Activated CD4-positive, alpha-beta T cell treated with anti-CD3 and anti-CD28 coated beads, Interleukin-2, amount 50 U/mL, for 16 hours (primary cell): ENCODE data around the gene LAIR1.
"Not testable (repeated sequence)": the region's sequence is repeated elsewhere in the genome, so short reads cannot be mapped to it uniquely, and the experiment has no call there.

Experiments
- DNase-seq: peaks from one replicate; pipeline ENCODE4 v3.0.0-alpha.2; 2020

Gene LAIR1, protein sequence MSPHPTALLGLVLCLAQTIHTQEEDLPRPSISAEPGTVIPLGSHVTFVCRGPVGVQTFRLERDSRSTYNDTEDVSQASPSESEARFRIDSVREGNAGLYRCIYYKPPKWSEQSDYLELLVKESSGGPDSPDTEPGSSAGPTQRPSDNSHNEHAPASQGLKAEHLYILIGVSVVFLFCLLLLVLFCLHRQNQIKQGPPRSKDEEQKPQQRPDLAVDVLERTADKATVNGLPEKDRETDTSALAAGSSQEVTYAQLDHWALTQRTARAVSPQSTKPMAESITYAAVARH

GRCh38 chr19:54364775-54365257 lies at the start of gene LAIR1:
Gene LAIR1, minus strand, starts transcription at chr19:54364931. Its CDS starts 127 bp downstream, at chr19:54364804.
- DNase-seq: no peak

DNA sequence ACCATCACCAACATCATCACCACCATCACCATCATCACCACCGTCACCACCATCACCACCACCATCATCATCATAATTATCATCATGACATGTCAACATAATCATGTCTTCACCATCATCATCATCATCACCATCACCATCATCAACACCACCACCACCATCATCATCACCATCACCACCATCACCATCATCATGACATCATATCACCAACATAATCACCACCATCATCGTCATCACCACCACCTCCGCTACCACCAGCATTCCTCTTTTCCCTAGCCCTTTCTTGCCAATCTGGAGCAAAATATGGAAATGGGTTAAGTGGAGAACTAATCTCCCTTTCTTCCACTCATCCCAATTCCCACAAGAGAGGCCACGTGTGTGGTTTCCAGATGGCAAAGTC lies 49.4 kb upstream of the LAIR1 start:
- DNase-seq: no peak

DNA sequence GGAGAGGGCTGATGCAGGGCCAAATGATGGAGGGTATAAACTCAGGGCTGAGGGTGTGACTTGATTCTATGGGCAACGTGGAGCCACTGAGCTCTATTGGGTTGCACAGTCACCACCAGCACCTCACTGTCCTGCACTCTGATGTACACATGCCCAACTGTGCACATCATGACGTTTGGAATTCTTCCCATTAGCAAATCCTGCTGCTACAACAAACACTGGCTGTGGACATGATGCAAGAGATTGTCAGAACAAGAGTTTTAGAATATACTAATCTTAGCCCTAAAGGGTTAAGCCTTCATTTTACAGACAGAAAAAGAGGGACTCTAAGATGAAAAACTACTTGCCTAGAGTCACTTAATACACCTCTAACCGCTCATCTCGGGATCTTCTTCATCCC lies 48.1 kb upstream of the LAIR1 start:
- DNase-seq: no peak

DNA sequence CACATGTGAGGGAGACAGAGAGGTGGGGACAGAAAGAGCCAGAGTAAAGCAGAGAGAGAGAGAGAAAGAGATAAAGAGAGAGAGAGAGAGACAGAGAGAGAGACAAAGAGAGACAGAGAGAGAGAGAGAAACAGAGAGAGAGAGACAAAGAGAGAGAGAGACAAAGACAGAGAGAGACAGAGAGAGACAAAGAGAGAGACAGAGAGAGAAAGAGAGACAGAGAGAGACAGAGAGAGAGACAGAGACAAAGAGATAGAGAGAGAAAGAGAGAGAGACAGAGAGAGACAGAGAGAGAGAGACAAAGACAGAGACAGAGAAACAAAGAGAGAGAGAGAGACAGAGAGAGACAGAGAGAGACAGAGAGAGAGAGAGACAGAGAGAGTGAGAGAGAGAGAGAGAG lies 46.3 kb upstream of the LAIR1 start:
- DNase-seq: no peak

DNA sequence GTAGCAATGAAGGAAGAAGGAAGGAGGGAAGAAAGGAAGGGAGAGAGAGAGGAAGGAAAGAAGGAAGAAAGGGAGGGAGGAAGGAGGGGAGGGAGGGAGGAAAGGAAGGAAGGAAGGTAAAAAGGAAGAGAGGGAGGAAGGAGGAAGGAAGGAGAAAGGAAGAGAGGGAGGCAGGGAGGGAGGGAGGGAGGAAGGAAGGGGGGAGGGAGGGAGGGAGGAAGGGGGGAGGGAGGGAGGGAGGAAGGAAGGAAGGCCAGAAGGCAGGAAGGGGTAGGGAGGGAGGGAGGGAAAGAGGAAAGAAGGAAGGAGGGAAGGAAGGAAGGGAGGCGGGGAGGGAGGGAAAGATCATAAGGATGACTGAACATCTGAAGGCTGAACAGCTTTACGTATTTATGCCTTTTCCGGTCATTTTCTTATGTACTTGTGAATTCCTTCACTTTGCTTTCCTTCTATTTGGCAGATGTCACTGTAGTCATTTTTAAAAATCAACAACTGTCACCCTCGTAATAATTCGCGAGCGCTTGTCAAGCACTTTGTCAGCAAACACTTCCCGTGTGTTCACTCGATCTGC lies 43.8 kb upstream of the LAIR1 start:
- no peak for DNase-seq

GRCh38 chr19:54407780-54408179 lies 43.0 kb upstream of the LAIR1 start:
- DNase-seq: no peak

- DNase-seq: no peak
These were observed 40.9 kb upstream of the LAIR1 start for GRCh38 chr19:54405628-54406027.

GRCh38 chr19:54403054-54403453 lies 38.3 kb upstream of the LAIR1 start:
- no peak for DNase-seq

- DNase-seq: no peak
These were observed 36.2 kb upstream of the LAIR1 start for GRCh38 chr19:54400913-54401312.

DNA sequence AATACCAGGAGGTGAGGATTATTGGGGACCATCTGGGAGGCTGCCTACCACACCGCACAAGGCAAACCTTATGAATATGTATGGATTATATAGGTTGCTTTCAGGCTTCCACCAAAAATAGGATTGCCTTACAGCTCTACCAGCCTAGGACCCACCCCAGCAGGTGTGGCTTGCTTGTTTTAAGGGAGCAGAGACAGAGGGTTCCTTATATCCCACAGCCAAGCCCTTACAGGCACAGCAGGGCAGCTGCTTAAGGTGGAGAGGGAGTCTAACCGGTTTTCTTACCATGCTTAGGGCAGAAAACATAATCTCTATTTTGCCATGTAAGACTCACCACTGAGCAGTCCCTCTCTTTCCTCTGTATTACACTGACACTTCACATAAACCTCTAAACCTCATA lies 34.5 kb upstream of the LAIR1 start:
- DNase-seq: no peak

- DNase-seq: no peak
These were observed 31.0 kb upstream of the LAIR1 start for GRCh38 chr19:54395685-54396084.

GRCh38 chr19:54393381-54393780 lies 28.6 kb upstream of the LAIR1 start:
- no peak for DNase-seq

GRCh38 chr19:54392105-54392504 lies 27.4 kb upstream of the LAIR1 start:
- DNase-seq: no peak

DNA sequence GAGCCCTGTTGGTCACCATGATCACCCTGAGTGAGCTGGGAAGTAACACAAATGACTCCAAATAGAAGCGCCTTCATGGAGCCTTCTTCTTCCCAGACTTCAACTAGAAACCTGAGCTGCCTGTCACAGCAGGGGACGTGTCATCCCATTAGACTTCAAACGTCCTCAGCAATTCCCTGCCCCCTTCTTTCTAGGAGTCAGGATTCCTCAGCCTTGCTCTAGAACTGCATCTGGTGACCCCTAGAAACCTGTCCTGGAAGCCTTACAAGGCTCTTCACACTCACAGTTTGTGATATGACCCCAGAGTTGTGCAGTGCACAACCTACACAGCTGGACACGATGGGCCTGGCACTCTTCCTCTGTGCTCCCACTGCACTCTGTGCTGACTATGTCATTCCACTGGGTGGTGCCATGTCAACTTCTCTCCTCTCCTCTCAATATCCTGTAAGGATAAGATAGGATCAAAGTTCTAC lies 26.9 kb upstream of the LAIR1 start:
- no peak for DNase-seq

DNA sequence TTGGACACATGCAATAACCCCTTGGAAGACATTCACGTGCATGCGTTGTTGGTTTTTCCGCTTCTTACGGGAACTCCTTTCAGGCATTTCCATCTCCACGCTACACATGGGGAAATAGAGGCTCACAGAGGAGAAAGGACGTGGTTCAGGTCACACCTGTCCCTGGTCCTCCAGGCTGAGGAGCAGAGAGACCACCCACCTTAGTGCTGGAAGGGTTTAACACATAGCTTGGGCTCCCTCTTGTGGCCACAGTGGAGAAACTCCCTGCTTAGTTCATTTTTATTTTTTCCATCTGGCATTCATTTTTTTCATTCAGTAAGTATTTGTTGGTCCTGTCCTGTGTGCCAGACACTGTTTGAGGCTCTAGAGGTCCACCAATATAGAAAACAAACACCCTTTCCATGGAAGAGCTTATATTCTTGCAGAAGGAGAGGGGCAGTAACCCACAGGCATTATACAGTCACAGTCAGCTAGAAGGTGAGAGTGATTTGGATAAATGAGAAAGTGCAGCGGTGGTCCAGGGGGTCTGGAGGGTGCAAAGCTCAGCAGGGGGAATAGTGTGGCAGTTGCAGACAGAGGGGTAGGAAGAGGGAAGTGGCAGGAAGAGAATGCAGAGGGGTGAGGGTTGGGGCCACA lies 26.3 kb upstream of the LAIR1 start:
- peak; percentile 51 for DNase-seq

- DNase-seq: no peak
These were observed 24.8 kb upstream of the LAIR1 start for GRCh38 chr19:54389553-54389952.

DNA sequence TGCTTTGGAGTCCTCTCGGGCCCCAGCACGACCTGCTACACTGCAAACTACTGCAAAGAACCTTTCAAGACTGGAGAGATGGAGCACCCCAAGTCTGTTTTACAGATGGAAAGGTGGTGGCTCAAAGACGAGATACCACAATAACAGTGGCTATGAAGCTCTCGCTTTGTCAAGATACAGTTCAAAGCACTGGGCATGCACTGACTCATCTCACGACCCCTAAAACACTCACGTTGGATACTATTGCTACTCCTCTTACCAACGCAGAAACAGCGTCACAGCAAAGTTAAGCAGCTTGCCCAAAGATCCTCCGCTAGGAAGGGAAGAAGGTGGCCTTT lies 24.0 kb upstream of the LAIR1 start:
- DNase-seq: no peak

DNA sequence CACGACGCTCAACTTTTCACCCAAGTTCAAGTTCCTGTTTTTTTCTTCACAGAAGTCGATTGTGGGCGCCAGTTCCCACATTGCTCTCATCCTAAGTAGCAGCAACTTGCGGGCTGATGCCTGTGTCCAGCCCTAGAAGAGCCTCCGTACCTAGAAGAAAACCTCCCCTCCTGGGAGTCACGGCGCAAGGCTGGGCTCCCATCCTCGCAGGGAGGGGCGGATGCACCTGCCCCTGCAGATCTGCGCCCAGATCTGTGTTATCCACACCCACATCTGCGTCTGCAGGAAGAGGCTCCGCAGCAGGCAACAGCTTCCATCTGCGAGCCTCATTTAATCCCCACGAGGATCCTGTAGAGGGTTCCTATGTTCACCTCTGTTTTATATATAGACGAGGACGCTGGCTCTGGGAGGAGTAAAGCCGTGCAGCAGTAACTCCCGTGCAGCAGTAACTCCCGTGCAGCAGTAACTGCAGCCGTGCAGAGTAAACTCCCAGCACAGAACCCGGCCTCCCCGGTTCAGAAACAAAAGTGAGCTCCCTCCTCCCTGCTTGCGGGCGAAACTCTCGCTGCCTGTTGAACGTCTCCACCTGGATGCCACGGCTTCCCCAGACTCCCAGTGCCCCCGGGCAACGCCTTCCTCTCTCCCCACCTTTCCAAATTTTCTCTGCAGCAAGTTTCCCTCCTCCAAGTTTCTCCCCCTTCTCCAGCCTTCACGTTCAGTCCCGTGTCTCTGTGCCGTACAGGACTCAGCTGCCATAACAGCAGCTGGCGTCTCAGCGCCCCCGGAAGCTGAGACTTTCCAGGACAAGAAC lies 23.5 kb upstream of the LAIR1 start:
- DNase-seq: no peak

GRCh38 chr19:54383330-54383729 lies 18.6 kb upstream of the LAIR1 start:
- no peak for DNase-seq

DNA sequence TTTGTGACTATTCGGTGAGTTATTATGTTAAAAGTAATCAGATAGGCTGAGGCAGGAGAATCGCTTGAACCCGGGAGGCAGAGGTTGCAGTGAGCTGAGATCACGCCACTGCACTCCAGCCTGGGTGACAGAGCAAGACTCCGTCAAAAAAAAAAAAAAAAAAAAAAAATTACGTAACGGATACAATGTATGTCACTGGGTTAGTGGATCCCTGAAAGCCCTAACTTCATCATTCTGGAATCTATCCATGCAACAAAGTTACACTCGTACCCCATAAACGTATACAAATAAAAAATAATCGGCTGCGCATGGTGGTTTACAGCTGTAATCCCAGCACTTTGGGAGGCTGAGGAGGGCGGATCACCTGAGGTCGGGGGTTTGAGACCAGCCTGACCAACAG lies 17.3 kb upstream of the LAIR1 start:
- DNase-seq: not testable (repeated sequence)

GRCh38 chr19:54380897-54381296 lies 16.2 kb upstream of the LAIR1 start:
- DNase-seq: no peak

- no peak for DNase-seq
These were observed 14.5 kb upstream of the LAIR1 start for GRCh38 chr19:54379187-54379678.

- DNase-seq: no peak
These were observed 12.0 kb upstream of the LAIR1 start for GRCh38 chr19:54376610-54377285.
